Measurements from ENCODE around the gene SMYD3. TPM values are rescaled to one million over a fixed set of nuclear protein-coding genes. Genes with fewer than 3 reads are reported as not detected.

Gene SMYD3
- total and polyA plus RNA-seq, 10 of the 15 experiments (the other 5 are each of a cell fraction or from before 2014, with no cell fraction given): 18.3 to 54.0 (median 24.8) TPM

GRCh38 chr1:245774196-245774595 lies 732.9 kb downstream of the SMYD3 start:
- Histone ChIP-seq H3K9me3 (replicated peaks; ENCODE audit: control insufficient read depth, insufficient read depth, low read length) (no peaks in the 10 kb centered on the region), H3K27me3 (replicated peaks in 1 of 2; ENCODE audit: control insufficient read depth in 2 of 2, insufficient read depth in 2 of 2, low read length in 1 of 2) (no peaks in the 10 kb centered on the region), H3K4me1 (ENCODE audit: control insufficient read depth, insufficient read depth, low read length) (no peaks in the 10 kb centered on the region), H3K4me2 (ENCODE audit: control insufficient read depth, insufficient read depth) (no peak overlapping the region), H3K27ac (ENCODE audit: control insufficient read depth, insufficient read depth) (no peak overlapping the region), H4K20me1 (ENCODE audit: control insufficient read depth, insufficient read depth) (no peaks in the 10 kb centered on the region), H3K79me2 (ENCODE audit: control insufficient read depth, insufficient read depth, low read length) (no peaks in the 10 kb centered on the region), H3K36me3 (ENCODE audit: control insufficient read depth in 2 of 2, insufficient read depth in 2 of 2, low read length in 1 of 2) (no peaks in the 10 kb centered on the region), H3K4me3 (no peak overlapping the region), H3K9ac (ENCODE audit: control insufficient read depth, insufficient read depth, low read length) (no peak overlapping the region), H2AFZ (ENCODE audit: control insufficient read depth, low read depth, low read length) (no peak overlapping the region)
- SMC1A ChIA-PET (ENCODE audit: uncharacterized antibody, unreplicated experiment): no interaction called here
- TF ChIP-seq E2F4 (IDR thresholded peaks at IDR 0.05; ENCODE audit: low read depth, low read length) (no peak), ZBTB11 (CRISPR knock-in tag; IDR thresholded peaks at IDR 0.05) (no peak), SREBF2 (IDR thresholded peaks at IDR 0.05; ENCODE audit: low read length) (no peak), CREM (IDR thresholded peaks at IDR 0.05; ENCODE audit: low read depth) (no peak), JUNB (IDR thresholded peaks at IDR 0.05) (no peak), ATF7 (IDR thresholded peaks at IDR 0.05; ENCODE audit: low read depth) (no peak), KDM1A (IDR thresholded peaks at IDR 0.05; ENCODE audit: borderline replicate concordance) (no peak), TCF12 (IDR thresholded peaks at IDR 0.05; ENCODE audit: low read depth, low read length) (no peak), SMARCA5 (IDR thresholded peaks at IDR 0.05) (no peak), MYB (IDR thresholded peaks at IDR 0.05; ENCODE audit: borderline replicate concordance, low read depth, low read length) (no peak), ATF2 (IDR thresholded peaks at IDR 0.05; ENCODE audit: low read length) (no peak), ZZZ3 (IDR thresholded peaks at IDR 0.05; ENCODE audit: control insufficient read depth, insufficient read length, low read depth) (no peak), EED (IDR thresholded peaks at IDR 0.05; ENCODE audit: low read depth) (no peak), LARP7 (IDR thresholded peaks at IDR 0.05) (no peak), MTA2 (IDR thresholded peaks at IDR 0.05; ENCODE audit: low read depth) (no peak), WRNIP1 (IDR thresholded peaks at IDR 0.05; ENCODE audit: borderline replicate concordance, low read depth, low read length) (no peak), SP1 (IDR thresholded peaks at IDR 0.05; ENCODE audit: low read depth, low read length) (no peak), EZH2 (IDR thresholded peaks at IDR 0.05; ENCODE audit: borderline replicate concordance, control insufficient read depth, low read depth, low read length) (no peak), NKRF (conservative IDR thresholded peaks at IDR 0.05) (no peak), NFXL1 (IDR thresholded peaks at IDR 0.05; ENCODE audit: borderline replicate concordance) (no peak)
- RAD21 ChIA-PET (ENCODE audit: unreplicated experiment): no interaction called here
- 91% methylated on average over 2 of the region's 2 CpGs for WGBS (ENCODE audit: insufficient coverage, insufficient replicate concordance, low lambda C conversion rate, missing lambda C conversion rate)
- CTCF ChIA-PET: no interaction called here
- ATAC-seq (no peak), FAIRE-seq (no peak), DNase-seq (ENCODE audit: low read depth, low spot score) (no peak)
- intact Hi-C loops (cut with micrococcal nuclease; ENCODE audit: unreplicated experiment) (no loop called here), in situ Hi-C loops (cut with MboI) (no loop called here)
- POLR2A ChIA-PET: no interaction called here
- BruUV-seq (replicated peaks): no TSS peak
